ENCODE results near the gene GLYAT. TPM values are rescaled to one million over a fixed set of nuclear protein-coding genes. Genes with fewer than 3 reads are reported as not detected.

GLYAT gene
- total RNA-seq, 1 donor: not detected

DNA sequence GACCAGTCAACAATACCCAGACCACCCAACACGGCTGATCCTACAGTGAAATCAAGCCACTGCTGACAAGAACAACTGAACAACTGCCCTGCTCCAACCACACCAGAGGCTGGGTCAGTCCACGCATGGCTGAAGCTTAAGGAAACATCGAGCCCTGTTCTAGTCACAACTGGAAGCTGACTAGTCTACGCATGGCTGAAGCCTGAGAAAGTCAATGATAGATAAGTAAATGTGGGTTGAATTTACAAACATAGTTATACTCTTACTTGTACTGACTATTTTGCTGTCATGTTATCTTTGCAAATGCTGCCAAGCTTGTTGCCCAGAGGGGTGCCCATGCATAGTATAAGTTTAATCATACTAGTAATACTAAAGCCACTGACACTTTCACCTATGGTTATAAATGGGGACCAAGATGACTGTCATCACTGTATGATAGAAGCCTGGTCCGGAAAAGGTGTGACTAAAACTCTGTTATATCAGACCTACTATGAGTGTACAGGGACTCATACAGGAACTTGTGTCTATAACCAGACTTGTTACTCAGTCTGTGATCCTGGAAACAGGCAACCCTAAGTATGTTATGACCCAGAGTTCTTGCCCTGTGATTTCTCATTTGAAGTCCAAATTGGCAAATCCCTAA lies 43.4 kb upstream of the GLYAT start:
- no peaks in the 10 kb centered on the region for H3K36me3 ChIP-seq (ENCODE audit: insufficient read depth, low read length)
- no peaks in the 10 kb centered on the region for H3K4me1 ChIP-seq (ENCODE audit: insufficient read depth, low read length)
- H3K9me3 ChIP-seq (ENCODE audit: low read depth, low read length): no peaks in the 10 kb centered on the region
- no peak overlapping the region for H3K4me3 ChIP-seq (ENCODE audit: insufficient read depth, low read length)
- H2AFZ ChIP-seq (ENCODE audit: low read length): no peak overlapping the region
- TF ChIP-seq, protein P1, sequence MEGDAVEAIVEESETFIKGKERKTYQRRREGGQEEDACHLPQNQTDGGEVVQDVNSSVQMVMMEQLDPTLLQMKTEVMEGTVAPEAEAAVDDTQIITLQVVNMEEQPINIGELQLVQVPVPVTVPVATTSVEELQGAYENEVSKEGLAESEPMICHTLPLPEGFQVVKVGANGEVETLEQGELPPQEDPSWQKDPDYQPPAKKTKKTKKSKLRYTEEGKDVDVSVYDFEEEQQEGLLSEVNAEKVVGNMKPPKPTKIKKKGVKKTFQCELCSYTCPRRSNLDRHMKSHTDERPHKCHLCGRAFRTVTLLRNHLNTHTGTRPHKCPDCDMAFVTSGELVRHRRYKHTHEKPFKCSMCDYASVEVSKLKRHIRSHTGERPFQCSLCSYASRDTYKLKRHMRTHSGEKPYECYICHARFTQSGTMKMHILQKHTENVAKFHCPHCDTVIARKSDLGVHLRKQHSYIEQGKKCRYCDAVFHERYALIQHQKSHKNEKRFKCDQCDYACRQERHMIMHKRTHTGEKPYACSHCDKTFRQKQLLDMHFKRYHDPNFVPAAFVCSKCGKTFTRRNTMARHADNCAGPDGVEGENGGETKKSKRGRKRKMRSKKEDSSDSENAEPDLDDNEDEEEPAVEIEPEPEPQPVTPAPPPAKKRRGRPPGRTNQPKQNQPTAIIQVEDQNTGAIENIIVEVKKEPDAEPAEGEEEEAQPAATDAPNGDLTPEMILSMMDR (IDR thresholded peaks at IDR 0.05; ENCODE audit: extremely low read depth, low read depth, low read length): no peak
- H3K79me2 ChIP-seq (ENCODE audit: insufficient read depth, low read length): no peaks in the 10 kb centered on the region
- no peak overlapping the region for H3K4me2 ChIP-seq (ENCODE audit: insufficient read depth, low read length)
- no peak overlapping the region for H3K27ac ChIP-seq (ENCODE audit: low read depth, low read length)
- no peaks in the 10 kb centered on the region for H3K27me3 ChIP-seq (ENCODE audit: insufficient read depth, low read length)
- no peaks in the 10 kb centered on the region for H4K20me1 ChIP-seq (ENCODE audit: insufficient read depth, low read length)
- no peak for DNase-seq (ENCODE audit: insufficient read length, low spot score, missing footprints)

DNA sequence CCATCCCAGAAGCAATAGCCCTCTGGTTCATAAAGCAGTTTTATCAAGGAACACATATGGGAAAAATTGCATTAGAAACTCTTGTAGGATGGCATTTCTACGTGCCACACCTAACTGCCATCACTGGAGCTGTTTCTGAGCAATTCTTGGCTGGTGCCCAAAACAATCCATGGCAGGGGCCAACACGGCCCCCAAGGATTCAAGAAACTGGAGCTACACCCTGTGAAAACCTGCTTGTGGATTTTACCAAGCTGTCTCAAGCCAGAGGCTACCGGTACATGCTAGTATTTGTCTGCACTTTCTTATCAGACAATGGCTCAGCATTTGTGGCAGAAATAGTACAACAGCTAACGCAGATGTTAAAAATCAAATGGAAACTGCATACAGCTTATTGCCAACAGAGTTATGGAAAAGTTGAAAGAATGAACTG lies 42.4 kb upstream of the GLYAT start:
- H4K20me1 ChIP-seq (ENCODE audit: insufficient read depth, low read length): no peaks in the 10 kb centered on the region
- no peaks in the 10 kb centered on the region for H3K27me3 ChIP-seq (ENCODE audit: insufficient read depth, low read length)
- no peak overlapping the region for H2AFZ ChIP-seq (ENCODE audit: low read length)
- no peak overlapping the region for H3K4me3 ChIP-seq (ENCODE audit: insufficient read depth, low read length)
- DNase-seq (ENCODE audit: insufficient read length, low spot score, missing footprints): no peak
- no peaks in the 10 kb centered on the region for H3K79me2 ChIP-seq (ENCODE audit: insufficient read depth, low read length)
- H3K27ac ChIP-seq (ENCODE audit: low read depth, low read length): no peak overlapping the region
- no peaks in the 10 kb centered on the region for H3K9me3 ChIP-seq (ENCODE audit: low read depth, low read length)
- TF ChIP-seq, protein P1 (IDR thresholded peaks at IDR 0.05; ENCODE audit: extremely low read depth, low read depth, low read length): no peak
- H3K4me1 ChIP-seq (ENCODE audit: insufficient read depth, low read length): no peaks in the 10 kb centered on the region
- H3K36me3 ChIP-seq (ENCODE audit: insufficient read depth, low read length): no peaks in the 10 kb centered on the region
- no peak overlapping the region for H3K4me2 ChIP-seq (ENCODE audit: insufficient read depth, low read length)

DNA sequence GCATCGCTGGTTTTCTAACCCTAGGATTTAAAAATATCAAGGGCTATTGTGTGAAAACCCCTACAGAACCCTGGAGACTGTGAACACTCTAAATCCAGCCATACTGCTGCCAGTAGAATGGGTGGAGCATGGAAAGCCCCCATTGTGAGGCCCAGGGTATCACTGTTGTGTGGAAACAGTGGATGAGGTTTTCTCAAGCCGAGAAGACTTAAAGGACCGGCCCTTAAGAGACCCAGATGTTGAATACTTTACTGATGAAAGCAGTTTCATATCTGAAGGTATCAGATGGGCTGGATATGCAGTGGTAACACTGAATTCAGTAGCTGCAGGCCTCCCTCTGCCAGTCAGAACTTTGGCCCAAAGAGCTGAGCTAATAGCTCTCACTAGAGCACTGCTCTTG lies 41.6 kb upstream of the GLYAT start:
- H4K20me1 ChIP-seq (ENCODE audit: insufficient read depth, low read length): no peaks in the 10 kb centered on the region
- H3K4me2 ChIP-seq (ENCODE audit: insufficient read depth, low read length): no peak overlapping the region
- H2AFZ ChIP-seq (ENCODE audit: low read length): no peak overlapping the region
- DNase-seq (ENCODE audit: insufficient read length, low spot score, missing footprints): no peak
- H3K4me3 ChIP-seq (ENCODE audit: insufficient read depth, low read length): no peak overlapping the region
- no peaks in the 10 kb centered on the region for H3K27me3 ChIP-seq (ENCODE audit: insufficient read depth, low read length)
- no peak overlapping the region for H3K27ac ChIP-seq (ENCODE audit: low read depth, low read length)
- H3K36me3 ChIP-seq (ENCODE audit: insufficient read depth, low read length): no peaks in the 10 kb centered on the region
- TF ChIP-seq, protein P1 (IDR thresholded peaks at IDR 0.05; ENCODE audit: extremely low read depth, low read depth, low read length): no peak
- H3K4me1 ChIP-seq (ENCODE audit: insufficient read depth, low read length): no peaks in the 10 kb centered on the region
- no peaks in the 10 kb centered on the region for H3K9me3 ChIP-seq (ENCODE audit: low read depth, low read length)
- no peaks in the 10 kb centered on the region for H3K79me2 ChIP-seq (ENCODE audit: insufficient read depth, low read length)

DNA sequence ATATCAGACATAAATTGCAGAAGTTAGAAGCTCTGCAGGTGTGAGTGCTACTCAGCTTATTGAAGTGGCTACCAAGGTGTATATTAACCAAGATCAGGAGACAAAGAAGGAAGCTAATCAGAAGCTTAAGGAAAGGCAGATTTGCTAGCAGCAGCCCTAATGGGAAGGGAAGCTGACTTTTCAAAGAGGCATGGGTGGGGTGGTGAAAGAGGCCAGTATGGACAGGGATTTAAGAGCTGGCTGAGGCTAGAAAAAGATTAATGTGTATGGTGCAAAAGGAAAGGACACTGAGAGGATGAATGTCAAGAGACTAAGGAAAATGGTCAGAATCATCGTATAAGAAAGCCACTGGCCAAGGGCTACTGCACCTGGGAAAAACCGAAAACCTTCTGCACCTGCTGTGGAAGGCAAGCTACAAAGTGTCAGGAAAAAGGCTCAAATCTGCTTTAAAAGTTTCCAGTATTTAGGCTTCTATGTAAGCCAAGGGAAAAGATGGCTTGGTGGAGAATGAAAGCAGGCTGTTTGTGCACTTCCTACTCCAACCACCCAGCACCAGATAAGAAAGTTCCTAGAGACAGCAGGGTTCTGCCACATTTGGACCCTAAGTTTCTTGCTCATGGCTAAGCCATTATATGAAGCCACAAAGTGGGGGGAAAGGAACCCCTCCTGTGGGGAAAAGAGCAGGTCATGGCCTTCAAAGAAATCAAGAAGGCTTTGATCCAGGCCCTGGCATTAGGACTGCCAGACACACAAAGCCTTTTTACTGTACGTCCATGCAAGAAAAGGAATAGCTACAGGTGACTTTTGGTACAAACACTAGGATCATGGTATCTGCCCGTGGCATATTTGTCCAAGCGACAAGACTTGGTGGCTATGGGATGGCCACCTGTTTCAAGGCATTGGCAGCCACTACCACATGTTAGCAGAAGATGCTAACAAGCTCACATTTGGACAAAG lies 40.9 kb upstream of the GLYAT start:
- Histone ChIP-seq H4K20me1 (ENCODE audit: insufficient read depth, low read length) (no peaks in the 10 kb centered on the region), H3K36me3 (ENCODE audit: insufficient read depth, low read length) (no peaks in the 10 kb centered on the region), H3K27me3 (ENCODE audit: insufficient read depth, low read length) (no peaks in the 10 kb centered on the region), H3K79me2 (ENCODE audit: insufficient read depth, low read length) (no peaks in the 10 kb centered on the region), H3K27ac (ENCODE audit: low read depth, low read length) (no peak overlapping the region), H3K4me2 (ENCODE audit: insufficient read depth, low read length) (no peak overlapping the region), H2AFZ (ENCODE audit: low read length) (no peak overlapping the region), H3K4me3 (ENCODE audit: insufficient read depth, low read length) (no peak overlapping the region), H3K4me1 (ENCODE audit: insufficient read depth, low read length) (no peaks in the 10 kb centered on the region), H3K9me3 (ENCODE audit: low read depth, low read length) (no peaks in the 10 kb centered on the region)
- TF ChIP-seq, protein P1 (IDR thresholded peaks at IDR 0.05; ENCODE audit: extremely low read depth, low read depth, low read length): no peak
- DNase-seq (ENCODE audit: insufficient read length, low spot score, missing footprints): no peak
